ENCODE results near the gene LRSAM1. TPM values are rescaled to one million over a fixed set of nuclear protein-coding genes. Genes with fewer than 3 reads are reported as not detected.

Gene LRSAM1
- total RNA-seq, 1 experiment from 2014 or later, result 21.6 TPM

- peaks cover 31% of the 10 kb centered on the region for H3K36me3 ChIP-seq
- no peaks in the 10 kb centered on the region for H3K27me3 ChIP-seq
- H3K9me3 ChIP-seq, result no peaks in the 10 kb centered on the region
- H3K4me3 ChIP-seq, result no peak overlapping the region
- no peak for DNase-seq
These were observed 90.6 kb downstream of the LRSAM1 start for GRCh38 chr9:127541865-127542264.

DNA sequence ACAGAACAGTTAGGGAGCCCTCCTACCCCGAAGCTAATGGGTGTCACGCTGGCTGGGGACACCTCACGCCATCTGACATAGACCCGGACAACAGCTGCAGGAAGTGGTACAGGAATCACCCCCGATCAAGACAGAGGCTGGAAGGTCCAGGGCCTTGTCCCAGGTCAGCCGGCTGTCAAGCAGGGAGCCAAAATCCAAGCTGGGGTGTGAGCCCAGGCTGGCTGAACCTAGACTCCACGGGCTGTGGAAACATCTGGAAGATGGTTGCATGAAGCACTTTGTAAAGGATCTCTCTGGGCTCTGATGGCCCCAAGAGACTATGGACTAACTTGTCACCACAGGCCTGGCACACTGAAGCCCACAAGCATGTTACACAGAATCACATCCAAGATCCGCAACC, 91.9 kb downstream of the LRSAM1 start:
- no peak for DNase-seq
- Histone ChIP-seq H3K36me3 (peaks cover 33% of the 10 kb centered on the region), H3K27me3 (no peaks in the 10 kb centered on the region)

GRCh38 chr9:127543973-127544533, 92.7 kb downstream of the LRSAM1 start:
- DNase-seq, result no peak
- peaks cover 35% of the 10 kb centered on the region for H3K36me3 ChIP-seq
- H3K4me3 ChIP-seq, result no peak overlapping the region
- H3K9me3 ChIP-seq, result no peaks in the 10 kb centered on the region
- no peaks in the 10 kb centered on the region for H3K27me3 ChIP-seq

More for the DNA sequence above, 91.9 kb downstream of the LRSAM1 start:
- Histone ChIP-seq H3K9me3 (no peaks in the 10 kb centered on the region), H3K4me3 (no peak overlapping the region)

- no peaks in the 10 kb centered on the region for H3K27me3 ChIP-seq
- H3K36me3 ChIP-seq, result peaks cover 35% of the 10 kb centered on the region
- DNase-seq, result peak; percentile 89
- H3K4me3 ChIP-seq, result no peak overlapping the region
- H3K9me3 ChIP-seq, result no peaks in the 10 kb centered on the region
These were observed 94.2 kb downstream of the LRSAM1 start for GRCh38 chr9:127545196-127546124.

- H3K36me3 ChIP-seq, result peaks cover 33% of the 10 kb centered on the region
- DNase-seq, result peak; percentile 67
- no peak overlapping the region for H3K4me3 ChIP-seq
- H3K27me3 ChIP-seq, result no peaks in the 10 kb centered on the region
- no peaks in the 10 kb centered on the region for H3K9me3 ChIP-seq
These were observed 95.0 kb downstream of the LRSAM1 start for GRCh38 chr9:127546125-127546832.

DNA sequence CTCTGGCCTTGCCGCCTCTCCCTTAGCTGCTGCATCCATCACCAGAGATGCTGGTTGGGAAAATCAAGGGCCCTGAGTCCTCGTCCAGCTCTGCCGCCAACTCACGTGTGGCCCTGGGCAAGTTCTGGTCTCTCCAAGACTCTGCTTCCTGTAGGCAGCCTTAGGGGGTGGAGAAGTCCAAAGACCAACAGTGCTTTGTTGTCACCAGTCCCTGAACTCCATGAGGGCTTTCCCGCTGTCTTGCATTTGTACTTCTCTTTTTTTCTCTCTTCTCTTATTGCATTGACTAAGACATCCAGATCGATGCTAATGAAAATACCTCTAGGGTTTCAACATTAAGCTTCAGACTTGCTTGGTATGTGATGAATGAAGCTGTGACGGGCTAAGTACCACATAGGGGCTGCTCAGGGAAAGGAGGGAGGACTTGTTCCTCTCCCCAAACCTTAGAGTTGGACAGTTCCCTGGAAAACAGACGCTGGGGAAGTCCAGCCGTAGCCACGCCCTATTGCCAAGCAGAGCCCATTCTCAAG, 97.1 kb downstream of the LRSAM1 start:
- no peak overlapping the region for H3K4me3 ChIP-seq
- H3K9me3 ChIP-seq, result no peaks in the 10 kb centered on the region
- H3K36me3 ChIP-seq, result peaks cover 36% of the 10 kb centered on the region
- H3K27me3 ChIP-seq, result no peaks in the 10 kb centered on the region
- DNase-seq, result no peak

- Histone ChIP-seq H3K9me3 (no peaks in the 10 kb centered on the region), H3K4me3 (no peak overlapping the region), H3K27me3 (no peaks in the 10 kb centered on the region), H3K36me3 (peaks cover 34% of the 10 kb centered on the region)
- no peak for DNase-seq
These were observed 97.9 kb downstream of the LRSAM1 start for GRCh38 chr9:127549218-127549617.

DNA sequence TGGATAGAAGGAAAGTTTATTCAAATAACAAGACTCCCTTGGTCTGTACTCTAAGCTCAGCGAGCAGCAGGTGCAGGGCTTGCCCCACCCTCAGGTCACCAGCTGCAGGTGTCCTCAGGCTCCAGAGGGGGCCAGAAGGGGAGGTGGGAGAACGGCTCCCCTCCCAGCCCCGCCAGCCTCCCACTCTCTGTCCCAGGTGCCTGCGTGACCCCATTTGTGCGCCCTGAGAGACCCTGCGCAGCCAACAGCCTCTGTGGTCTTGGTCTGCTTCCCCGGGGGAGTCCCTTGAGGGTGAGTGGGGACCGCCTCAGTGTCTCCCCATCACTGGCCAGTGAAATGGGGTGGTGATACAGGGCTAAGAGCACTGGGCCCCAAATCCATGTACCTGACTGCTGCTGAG, 98.4 kb downstream of the LRSAM1 start:
- no peak for DNase-seq
- H3K4me3 ChIP-seq, result no peak overlapping the region
- no peaks in the 10 kb centered on the region for H3K9me3 ChIP-seq
- peaks cover 34% of the 10 kb centered on the region for H3K36me3 ChIP-seq
- H3K27me3 ChIP-seq, result no peaks in the 10 kb centered on the region

- Histone ChIP-seq H3K27me3 (no peaks in the 10 kb centered on the region), H3K4me3 (no peak overlapping the region), H3K9me3 (no peaks in the 10 kb centered on the region), H3K36me3 (peaks cover 38% of the 10 kb centered on the region)
- DNase-seq, result no peak
These were observed 99.0 kb downstream of the LRSAM1 start for GRCh38 chr9:127550282-127550681.

DNA sequence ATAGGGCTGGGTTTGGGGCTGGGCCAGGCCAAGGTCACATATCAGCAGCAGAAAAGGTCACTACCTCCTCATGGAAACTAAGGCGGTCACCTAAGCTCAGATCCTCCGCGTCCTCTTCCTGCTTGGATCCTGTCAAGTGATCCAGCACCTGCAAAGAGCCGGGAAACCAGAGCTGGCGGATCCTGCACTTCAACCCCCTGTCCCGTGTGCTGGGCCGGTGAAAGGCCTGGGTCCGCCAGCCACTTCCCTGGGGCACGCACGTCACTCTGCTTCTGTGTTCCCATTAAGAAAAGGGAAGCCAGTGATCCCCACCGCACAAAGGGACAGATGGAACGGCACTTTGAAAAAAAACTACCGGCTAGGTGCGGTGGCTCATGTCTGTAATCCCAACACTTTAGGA, 99.4 kb downstream of the LRSAM1 start:
- H3K36me3 ChIP-seq, result peaks cover 38% of the 10 kb centered on the region

More for the DNA sequence above, 99.4 kb downstream of the LRSAM1 start:
- no peak overlapping the region for H3K4me3 ChIP-seq
- H3K27me3 ChIP-seq, result no peaks in the 10 kb centered on the region
- H3K9me3 ChIP-seq, result no peaks in the 10 kb centered on the region
- no peak for DNase-seq

Other genes starting within 250 kb of the LRSAM1 start
- gene GARNL3, start 186.7 kb upstream of the LRSAM1 start, total RNA-seq (2014; rRNA removed; shearing (Covaris generic); ENCODE audit: low replicate concordance), result 0.57 and 1.9 TPM in 2 replicates
- gene SLC2A8, start 54.3 kb upstream of the LRSAM1 start, total RNA-seq (2014; rRNA removed; shearing (Covaris generic); ENCODE audit: low replicate concordance), result 10.8 and 14.2 TPM in 2 replicates
- gene ZNF79, start 27.1 kb upstream of the LRSAM1 start, total RNA-seq (2014; rRNA removed; shearing (Covaris generic); ENCODE audit: low replicate concordance), result 3.3 and 4.4 TPM in 2 replicates
- 2,095 and 2,469 TPM in 2 replicates for gene RPL12, start 104 bp upstream of the LRSAM1 start, total RNA-seq (2014; rRNA removed; shearing (Covaris generic); ENCODE audit: low replicate concordance)
- gene STXBP1, start 160.8 kb downstream of the LRSAM1 start, total RNA-seq (2014; rRNA removed; shearing (Covaris generic); ENCODE audit: low replicate concordance), result 0.36 and 87.7 TPM in 2 replicates